ENCODE measurements around the gene LRRC42.

- no peak for TF ChIP-seq POLR2A (IDR thresholded peaks at IDR 0.05)
- TF ChIP-seq CTCF (IDR thresholded peaks at IDR 0.05): no peak
Measured at GRCh38 chr1:53909946-53910345, 36.2 kb upstream of the LRRC42 start.
